HEK293 (cell line): Measurements from ENCODE around the gene GRK3.

Experiments
- CTCF ChIA-PET: fragments of 350-600 bp; formaldehyde crosslinking; extraction: SDS; loops from one replicate; lab custom pipeline; 2021; ENCODE audit warnings: antibody characterized with exemption; lab: Yijun Ruan, JAX
- POLR2A ChIA-PET: fragments of 300-600 bp; formaldehyde crosslinking; extraction: SDS; loops from one replicate; lab custom pipeline; 2020; ENCODE audit warnings: antibody characterized with exemption, inconsistent platforms; lab: Yijun Ruan, JAX
- H3K27ac ChIP-seq: fragments of 200-500 bp; sonication (Bioruptor generic); 2 replicates; pipeline ENCODE4 v1.5.1; 2014; ENCODE audit warnings: low read depth, low read length, control low read depth, inconsistent platforms; ENCODE audit errors: extremely low read depth
- H3K36me3 ChIP-seq, 2 experiments: fragments of 200-500 bp in 1 of 2; sonication (Bioruptor generic) in 1 of 2; 1 replicate in 1 of 2; 2 replicates in 1 of 2; pipeline ENCODE4 v1.5.1; 2014 to 2017; ENCODE audit warnings: inconsistent platforms in 2 of 2, low read length in 2 of 2; ENCODE audit not compliant: control insufficient read depth in 2 of 2, insufficient read depth in 1 of 2
- H3K4me1 ChIP-seq: fragments of 200-500 bp; sonication (Bioruptor generic); 2 replicates; pipeline ENCODE4 v1.5.1; 2014; ENCODE audit warnings: mild to moderate bottlenecking, low read length, inconsistent platforms; ENCODE audit not compliant: control insufficient read depth, insufficient read depth
- H3K4me3 ChIP-seq: 2 replicates; pipeline ENCODE4 v1.5.1; 2011; ENCODE audit warnings: low read depth, mild to moderate bottlenecking, control low read depth, low read length, moderate library complexity
- H3K9me3 ChIP-seq: fragments of 200-500 bp; sonication (Bioruptor generic); 2 replicates; pipeline ENCODE4 v1.5.1; 2014; ENCODE audit warnings: low read depth, low read length, inconsistent platforms; ENCODE audit not compliant: control insufficient read depth, insufficient read depth
- IKZF3 ChIP-seq: fragments of 450-650 bp; IDR thresholded peaks from 2 replicates; pipeline ENCODE4 v1.5.0; 2018; ENCODE audit warnings: missing biosample characterization, mild to moderate bottlenecking, missing genetic modification characterization, moderate library complexity
- KLF1 ChIP-seq: fragments of 450-650 bp; formaldehyde crosslinking; IDR thresholded peaks from 2 replicates; pipeline ENCODE4 v1.5.1; 2016; ENCODE audit warnings: missing biosample characterization, missing genetic modification characterization
- MEIS1 ChIP-seq: sonication (generic); formaldehyde crosslinking; IDR thresholded peaks from 2 replicates; pipeline ENCODE4 v1.8.1; 2022; ENCODE audit warnings: missing genetic modification reagents, mild to moderate bottlenecking, borderline replicate concordance
- OVOL3 ChIP-seq: fragments of 450-650 bp; formaldehyde crosslinking; IDR thresholded peaks from 2 replicates; pipeline ENCODE4 v1.5.1; 2016; ENCODE audit warnings: missing biosample characterization, missing genetic modification characterization
- REPIN1 ChIP-seq: fragments of 450-650 bp; formaldehyde crosslinking; IDR thresholded peaks from 2 replicates; pipeline ENCODE4 v1.5.1; 2017; ENCODE audit warnings: missing biosample characterization, missing genetic modification characterization, low read depth
- SALL2 ChIP-seq: fragments of 450-650 bp; formaldehyde crosslinking; IDR thresholded peaks from 2 replicates; pipeline ENCODE4 v1.5.0; 2017; ENCODE audit warnings: missing biosample characterization, mild to moderate bottlenecking, missing genetic modification characterization, borderline replicate concordance
- SCRT2 ChIP-seq: fragments of 450-650 bp; formaldehyde crosslinking; IDR thresholded peaks from 2 replicates; pipeline ENCODE4 v1.5.1; 2016; ENCODE audit warnings: missing biosample characterization, missing genetic modification characterization
- ZBTB20 ChIP-seq: fragments of 450-650 bp; formaldehyde crosslinking; IDR thresholded peaks from 2 replicates; pipeline ENCODE4 v1.5.1; 2016; ENCODE audit warnings: missing biosample characterization, missing genetic modification characterization
- ZNF132 ChIP-seq: fragments of 450-650 bp; formaldehyde crosslinking; IDR thresholded peaks from 2 replicates; pipeline ENCODE4 v1.5.1; 2017; ENCODE audit warnings: missing biosample characterization, missing genetic modification characterization, borderline replicate concordance
- ZNF155 ChIP-seq: fragments of 450-650 bp; formaldehyde crosslinking; IDR thresholded peaks from 2 replicates; pipeline ENCODE4 v1.5.1; 2016; ENCODE audit warnings: missing biosample characterization, missing genetic modification characterization
- ZNF23 ChIP-seq: fragments of 450-650 bp; formaldehyde crosslinking; IDR thresholded peaks from 2 replicates; pipeline ENCODE4 v1.5.1; 2016; ENCODE audit warnings: missing biosample characterization, missing genetic modification characterization, borderline replicate concordance
- ZNF292 ChIP-seq: fragments of 450-650 bp; formaldehyde crosslinking; IDR thresholded peaks from 2 replicates; pipeline ENCODE4 v1.5.1; 2016; ENCODE audit warnings: low read depth, missing biosample characterization, missing genetic modification characterization, borderline replicate concordance
- ZNF529 ChIP-seq: fragments of 450-650 bp; formaldehyde crosslinking; IDR thresholded peaks from 2 replicates; pipeline ENCODE4 v1.5.1; 2017; ENCODE audit warnings: missing genetic modification characterization, missing biosample characterization; ENCODE audit not compliant: insufficient replicate concordance
- ZNF626 ChIP-seq: fragments of 450-650 bp; sonication (Bioruptor Pico); formaldehyde crosslinking; IDR thresholded peaks from 2 replicates; pipeline ENCODE4 v1.5.1; 2018; ENCODE audit warnings: missing biosample characterization, missing genetic modification characterization, inconsistent platforms
- ZNF654 ChIP-seq: fragments of 450-650 bp; formaldehyde crosslinking; IDR thresholded peaks from 2 replicates; pipeline ENCODE4 v1.5.1; 2016; ENCODE audit warnings: low read depth, missing biosample characterization, missing genetic modification characterization
- ZNF660 ChIP-seq: fragments of 450-650 bp; IDR thresholded peaks from 2 replicates; pipeline ENCODE4 v1.5.1; 2018; ENCODE audit warnings: missing biosample characterization, mild to moderate bottlenecking, missing genetic modification characterization
- ZNF747 ChIP-seq: fragments of 450-650 bp; formaldehyde crosslinking; IDR thresholded peaks from 2 replicates; pipeline ENCODE4 v1.5.1; 2016; ENCODE audit warnings: missing biosample characterization, missing genetic modification characterization
- ZNF76 ChIP-seq: fragments of 450-650 bp; formaldehyde crosslinking; IDR thresholded peaks from 2 replicates; pipeline ENCODE4; 2016; ENCODE audit warnings: low read depth, missing biosample characterization, missing genetic modification characterization, borderline replicate concordance
- ZNF768 ChIP-seq: fragments of 450-650 bp; formaldehyde crosslinking; IDR thresholded peaks from 2 replicates; pipeline ENCODE4 v1.5.1; 2018; ENCODE audit warnings: missing biosample characterization, mild to moderate bottlenecking, missing genetic modification characterization
- TF ChIP-seq, protein P1 (sequence below): fragments of 450-650 bp; formaldehyde crosslinking; IDR thresholded peaks from 2 replicates; pipeline ENCODE4 v1.5.1; 2016; ENCODE audit warnings: missing biosample characterization, missing genetic modification characterization
- TF ChIP-seq, protein P2 (sequence below): fragments of 450-650 bp; formaldehyde crosslinking; IDR thresholded peaks from 2 replicates; pipeline ENCODE4 v1.5.1; 2016; ENCODE audit warnings: missing biosample characterization, missing genetic modification characterization
- TF ChIP-seq, protein P3 (sequence below): fragments of 450-650 bp; formaldehyde crosslinking; IDR thresholded peaks from 2 replicates; pipeline ENCODE4 v1.5.1; 2016; ENCODE audit warnings: missing biosample characterization, missing genetic modification characterization
- TF ChIP-seq, protein P4 (sequence below): fragments of 450-650 bp; formaldehyde crosslinking; IDR thresholded peaks from 2 replicates; pipeline ENCODE4 v1.5.1; 2016; ENCODE audit warnings: missing biosample characterization, missing genetic modification characterization

GRK3 gene

DNA sequence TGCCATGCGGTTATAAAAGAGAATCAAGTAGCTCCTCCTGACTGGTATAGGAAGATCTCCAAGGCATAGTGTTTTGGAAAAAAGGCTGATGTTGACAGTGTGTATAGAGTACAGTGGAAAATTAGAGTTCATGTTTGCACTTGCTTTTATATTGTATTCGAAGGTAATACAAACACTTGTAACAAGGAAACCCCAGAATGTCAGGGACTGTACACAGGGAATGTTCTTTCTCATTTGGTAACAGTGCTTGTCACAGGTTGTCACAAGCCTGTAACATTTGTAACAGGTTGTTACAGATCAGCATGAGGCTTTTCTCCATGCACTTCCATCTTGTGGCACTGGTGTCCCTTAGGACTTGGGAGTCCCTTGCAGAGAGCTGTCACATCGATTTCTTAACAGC lies 64.0 kb downstream of the GRK3 start:
- ChIA-PET POLR2A (no interaction called here), CTCF (no interaction called here)
- H3K9me3 ChIP-seq, result no peaks in the 10 kb centered on the region
- no peak overlapping the region for H3K27ac ChIP-seq
- H3K4me3 ChIP-seq, result no peak overlapping the region
- peaks cover 12% of the 10 kb centered on the region for H3K4me1 ChIP-seq
- no peak for TF ChIP-seq ZNF626 (tag by site-specific recombination)
- TF ChIP-seq SCRT2 (tag by site-specific recombination), result peak; percentile 53; the same call in 1 of the 2 replicates
- TF ChIP-seq ZNF654 (tag by site-specific recombination), result no peak
- H3K36me3 ChIP-seq, result no peaks in the 10 kb centered on the region

DNA sequence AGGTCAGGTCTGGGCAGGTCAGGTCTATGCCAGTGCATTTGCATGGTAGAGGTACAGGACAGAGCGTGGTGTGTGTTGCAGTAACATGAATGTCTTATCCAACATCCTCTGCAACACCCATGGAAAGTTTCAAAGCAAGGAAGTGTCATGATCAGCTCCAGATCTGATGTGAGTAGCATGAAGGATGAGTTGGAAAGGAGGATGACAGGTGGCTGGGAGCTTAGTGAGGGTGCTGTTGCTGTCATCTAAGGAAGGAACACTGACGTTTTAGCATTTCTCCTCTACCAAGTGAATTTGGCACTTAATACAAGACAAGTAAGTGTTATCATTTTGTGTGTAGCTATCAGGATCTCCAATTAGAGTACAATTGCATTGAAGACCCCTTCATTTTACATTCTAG lies 65.1 kb downstream of the GRK3 start:
- ChIA-PET CTCF (no interaction called here), POLR2A (no interaction called here)
- Histone ChIP-seq H3K36me3 (no peaks in the 10 kb centered on the region), H3K4me3 (no peak overlapping the region), H3K9me3 (no peaks in the 10 kb centered on the region), H3K4me1 (peaks cover 12% of the 10 kb centered on the region), H3K27ac (no peak overlapping the region)
- no peak for TF ChIP-seq ZNF23 (tag by site-specific recombination)
- TF ChIP-seq, protein P1, sequence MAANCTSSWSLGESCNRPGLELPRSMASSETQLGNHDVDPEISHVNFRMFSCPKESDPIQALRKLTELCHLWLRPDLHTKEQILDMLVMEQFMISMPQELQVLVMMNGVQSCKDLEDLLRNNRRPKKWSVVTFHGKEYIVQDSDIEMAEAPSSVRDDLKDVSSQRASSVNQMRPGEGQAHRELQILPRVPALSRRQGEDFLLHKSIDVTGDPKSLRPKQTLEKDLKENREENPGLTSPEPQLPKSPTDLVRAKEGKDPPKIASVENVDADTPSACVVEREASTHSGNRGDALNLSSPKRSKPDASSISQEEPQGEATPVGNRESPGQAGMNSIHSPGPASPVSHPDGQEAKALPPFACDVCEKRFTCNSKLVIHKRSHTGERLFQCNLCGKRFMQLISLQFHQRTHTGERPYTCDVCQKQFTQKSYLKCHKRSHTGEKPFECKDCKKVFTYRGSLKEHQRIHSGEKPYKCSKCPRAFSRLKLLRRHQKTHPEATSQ (tag by site-specific recombination), result no peak
- no peak for TF ChIP-seq OVOL3 (tag by site-specific recombination)
- TF ChIP-seq ZNF660 (tag by site-specific recombination), result no peak
- TF ChIP-seq, protein P2, sequence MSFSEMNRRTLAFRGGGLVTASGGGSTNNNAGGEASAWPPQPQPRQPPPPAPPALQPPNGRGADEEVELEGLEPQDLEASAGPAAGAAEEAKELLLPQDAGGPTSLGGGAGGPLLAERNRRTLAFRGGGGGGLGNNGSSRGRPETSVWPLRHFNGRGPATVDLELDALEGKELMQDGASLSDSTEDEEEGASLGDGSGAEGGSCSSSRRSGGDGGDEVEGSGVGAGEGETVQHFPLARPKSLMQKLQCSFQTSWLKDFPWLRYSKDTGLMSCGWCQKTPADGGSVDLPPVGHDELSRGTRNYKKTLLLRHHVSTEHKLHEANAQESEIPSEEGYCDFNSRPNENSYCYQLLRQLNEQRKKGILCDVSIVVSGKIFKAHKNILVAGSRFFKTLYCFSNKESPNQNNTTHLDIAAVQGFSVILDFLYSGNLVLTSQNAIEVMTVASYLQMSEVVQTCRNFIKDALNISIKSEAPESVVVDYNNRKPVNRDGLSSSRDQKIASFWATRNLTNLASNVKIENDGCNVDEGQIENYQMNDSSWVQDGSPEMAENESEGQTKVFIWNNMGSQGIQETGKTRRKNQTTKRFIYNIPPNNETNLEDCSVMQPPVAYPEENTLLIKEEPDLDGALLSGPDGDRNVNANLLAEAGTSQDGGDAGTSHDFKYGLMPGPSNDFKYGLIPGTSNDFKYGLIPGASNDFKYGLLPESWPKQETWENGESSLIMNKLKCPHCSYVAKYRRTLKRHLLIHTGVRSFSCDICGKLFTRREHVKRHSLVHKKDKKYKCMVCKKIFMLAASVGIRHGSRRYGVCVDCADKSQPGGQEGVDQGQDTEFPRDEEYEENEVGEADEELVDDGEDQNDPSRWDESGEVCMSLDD (tag by site-specific recombination), result no peak
- TF ChIP-seq ZNF747, result no peak

DNA sequence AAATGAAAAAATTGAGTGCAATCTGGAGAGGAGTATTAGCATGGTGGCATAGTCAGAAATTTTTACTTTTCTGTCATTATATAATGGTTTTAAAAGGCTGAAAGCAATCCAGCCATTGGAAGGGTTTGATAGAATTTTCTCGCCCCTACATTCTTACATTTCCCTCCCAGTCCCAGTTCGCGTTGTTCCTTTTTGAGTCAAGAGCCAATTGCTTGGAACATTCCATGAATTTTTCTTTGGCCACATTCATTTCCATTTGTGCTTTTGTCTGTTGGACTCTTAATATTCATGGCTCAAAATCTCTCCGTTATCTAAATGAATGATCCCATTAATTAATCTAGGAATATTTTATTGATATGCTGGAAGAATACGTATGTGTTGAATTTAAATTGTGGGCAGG lies 66.0 kb downstream of the GRK3 start:
- Histone ChIP-seq H3K4me1 (peaks cover 12% of the 10 kb centered on the region), H3K36me3 (no peaks in the 10 kb centered on the region), H3K27ac (no peak overlapping the region), H3K9me3 (no peaks in the 10 kb centered on the region), H3K4me3 (no peak overlapping the region)
- CTCF ChIA-PET, result no interaction called here
- POLR2A ChIA-PET, result no interaction called here
- TF ChIP-seq ZNF132 (tag by site-specific recombination), result no peak
- TF ChIP-seq IKZF3 (tag by site-specific recombination), result no peak
- TF ChIP-seq ZNF155, result no peak
- no peak for TF ChIP-seq ZNF76
- TF ChIP-seq, protein P3, sequence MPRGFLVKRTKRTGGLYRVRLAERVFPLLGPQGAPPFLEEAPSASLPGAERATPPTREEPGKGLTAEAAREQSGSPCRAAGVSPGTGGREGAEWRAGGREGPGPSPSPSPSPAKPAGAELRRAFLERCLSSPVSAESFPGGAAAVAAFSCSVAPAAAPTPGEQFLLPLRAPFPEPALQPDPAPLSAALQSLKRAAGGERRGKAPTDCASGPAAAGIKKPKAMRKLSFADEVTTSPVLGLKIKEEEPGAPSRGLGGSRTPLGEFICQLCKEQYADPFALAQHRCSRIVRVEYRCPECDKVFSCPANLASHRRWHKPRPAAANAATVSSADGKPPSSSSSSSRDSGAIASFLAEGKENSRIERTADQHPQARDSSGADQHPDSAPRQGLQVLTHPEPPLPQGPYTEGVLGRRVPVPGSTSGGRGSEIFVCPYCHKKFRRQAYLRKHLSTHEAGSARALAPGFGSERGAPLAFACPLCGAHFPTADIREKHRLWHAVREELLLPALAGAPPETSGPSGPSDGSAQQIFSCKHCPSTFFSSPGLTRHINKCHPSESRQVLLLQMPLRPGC (tag by site-specific recombination), result no peak
- TF ChIP-seq ZNF529 (tag by site-specific recombination), result no peak
- no peak for TF ChIP-seq ZBTB20 (tag by site-specific recombination)
- no peak for TF ChIP-seq ZNF768 (tag by site-specific recombination)
- TF ChIP-seq, protein P4, sequence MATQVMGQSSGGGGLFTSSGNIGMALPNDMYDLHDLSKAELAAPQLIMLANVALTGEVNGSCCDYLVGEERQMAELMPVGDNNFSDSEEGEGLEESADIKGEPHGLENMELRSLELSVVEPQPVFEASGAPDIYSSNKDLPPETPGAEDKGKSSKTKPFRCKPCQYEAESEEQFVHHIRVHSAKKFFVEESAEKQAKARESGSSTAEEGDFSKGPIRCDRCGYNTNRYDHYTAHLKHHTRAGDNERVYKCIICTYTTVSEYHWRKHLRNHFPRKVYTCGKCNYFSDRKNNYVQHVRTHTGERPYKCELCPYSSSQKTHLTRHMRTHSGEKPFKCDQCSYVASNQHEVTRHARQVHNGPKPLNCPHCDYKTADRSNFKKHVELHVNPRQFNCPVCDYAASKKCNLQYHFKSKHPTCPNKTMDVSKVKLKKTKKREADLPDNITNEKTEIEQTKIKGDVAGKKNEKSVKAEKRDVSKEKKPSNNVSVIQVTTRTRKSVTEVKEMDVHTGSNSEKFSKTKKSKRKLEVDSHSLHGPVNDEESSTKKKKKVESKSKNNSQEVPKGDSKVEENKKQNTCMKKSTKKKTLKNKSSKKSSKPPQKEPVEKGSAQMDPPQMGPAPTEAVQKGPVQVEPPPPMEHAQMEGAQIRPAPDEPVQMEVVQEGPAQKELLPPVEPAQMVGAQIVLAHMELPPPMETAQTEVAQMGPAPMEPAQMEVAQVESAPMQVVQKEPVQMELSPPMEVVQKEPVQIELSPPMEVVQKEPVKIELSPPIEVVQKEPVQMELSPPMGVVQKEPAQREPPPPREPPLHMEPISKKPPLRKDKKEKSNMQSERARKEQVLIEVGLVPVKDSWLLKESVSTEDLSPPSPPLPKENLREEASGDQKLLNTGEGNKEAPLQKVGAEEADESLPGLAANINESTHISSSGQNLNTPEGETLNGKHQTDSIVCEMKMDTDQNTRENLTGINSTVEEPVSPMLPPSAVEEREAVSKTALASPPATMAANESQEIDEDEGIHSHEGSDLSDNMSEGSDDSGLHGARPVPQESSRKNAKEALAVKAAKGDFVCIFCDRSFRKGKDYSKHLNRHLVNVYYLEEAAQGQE (tag by site-specific recombination), result no peak
- no peak for TF ChIP-seq KLF1 (tag by site-specific recombination)
- TF ChIP-seq SALL2, result no peak
- TF ChIP-seq REPIN1 (tag by site-specific recombination), result no peak
- TF ChIP-seq MEIS1 (CRISPR knock-in tag), result no peak
- TF ChIP-seq ZNF292, result no peak
